Hepatocyte (in vitro differentiated cells): ENCODE results near the gene ABLIM2.

Experiments
- CTCF ChIP-seq: fragments of 200-600 bp; sonication (generic); IDR thresholded peaks from 2 replicates; pipeline ENCODE4 v1.5.1; 2016; ENCODE audit warnings: antibody characterized with exemption, mild to moderate bottlenecking; ENCODE audit not compliant: poor library complexity
- EZH2 ChIP-seq: fragments of 200-600 bp; sonication (generic); IDR thresholded peaks from 2 replicates; pipeline ENCODE4 v1.6.1; 2016; ENCODE audit warnings: antibody characterized with exemption, mild to moderate bottlenecking, borderline replicate concordance
- EZH2phosphoT487 ChIP-seq: fragments of 200-600 bp; sonication (generic); IDR thresholded peaks from one replicate; pipeline ENCODE4 v1.6.1; 2018; ENCODE audit warnings: antibody characterized with exemption, mild to moderate bottlenecking, low read depth, moderate library complexity; ENCODE audit not compliant: unreplicated experiment, severe bottlenecking

- TF ChIP-seq CTCF (no peak), EZH2 (no peak), EZH2phosphoT487 (no peak)
These were observed 132.2 kb downstream of the ABLIM2 start for GRCh38 chr4:8026453-8026852.
